Ishikawa (cell line): ENCODE data around the gene SLIT3.

Experiments
- EP300 ChIP-seq: IDR thresholded peaks from 2 replicates; pipeline ENCODE4 v1.6.1; 2012; ENCODE audit warnings: borderline replicate concordance
- RAD21 ChIP-seq: IDR thresholded peaks from 2 replicates; pipeline ENCODE4 v1.6.1; 2012; ENCODE audit warnings: low read depth
- YY1 ChIP-seq: IDR thresholded peaks from 2 replicates; pipeline ENCODE4 v1.6.1; 2012; ENCODE audit warnings: low read depth
- TF ChIP-seq, protein P1 (sequence below): IDR thresholded peaks from 2 replicates; pipeline ENCODE4 v1.6.1; 2012; ENCODE audit warnings: low read depth, mild to moderate bottlenecking

DNA sequence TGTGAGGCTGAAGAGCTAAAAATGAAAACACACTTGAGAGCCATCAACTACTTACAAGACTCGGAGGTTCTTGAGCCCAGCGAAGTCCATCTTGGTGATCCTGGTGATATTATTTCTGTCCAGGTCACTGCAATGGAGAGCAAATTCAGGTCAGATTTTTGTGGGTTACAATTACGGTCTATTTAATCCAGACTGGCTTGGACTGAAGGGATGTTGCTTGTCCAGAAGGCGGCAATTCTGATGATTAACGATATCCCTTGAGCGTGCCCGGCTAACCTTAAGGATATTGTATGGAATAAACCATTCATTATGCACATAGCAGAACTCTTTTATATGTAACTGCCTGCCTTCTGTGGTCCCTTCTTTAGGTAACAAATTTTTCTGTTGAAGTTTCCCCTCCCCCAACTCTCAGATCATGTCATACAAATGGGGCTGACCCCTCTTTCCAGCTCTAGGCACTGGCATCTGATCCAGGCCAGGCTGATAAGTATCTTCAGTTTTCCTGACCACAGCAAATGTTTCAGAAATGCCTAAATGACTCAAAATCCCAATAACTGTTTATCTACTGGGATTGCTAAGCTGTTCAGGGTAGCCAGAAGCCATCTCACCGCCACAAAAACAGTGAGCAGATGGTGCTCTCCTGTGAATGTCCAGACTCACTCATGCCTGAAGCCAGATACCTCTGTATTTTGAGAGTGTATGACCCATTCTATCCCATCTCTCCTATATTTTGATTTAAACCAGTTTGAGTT, 49.4 kb downstream of the SLIT3 start:
- TF ChIP-seq YY1 (no peak), RAD21 (no peak), EP300 (no peak)
- TF ChIP-seq, protein P1, sequence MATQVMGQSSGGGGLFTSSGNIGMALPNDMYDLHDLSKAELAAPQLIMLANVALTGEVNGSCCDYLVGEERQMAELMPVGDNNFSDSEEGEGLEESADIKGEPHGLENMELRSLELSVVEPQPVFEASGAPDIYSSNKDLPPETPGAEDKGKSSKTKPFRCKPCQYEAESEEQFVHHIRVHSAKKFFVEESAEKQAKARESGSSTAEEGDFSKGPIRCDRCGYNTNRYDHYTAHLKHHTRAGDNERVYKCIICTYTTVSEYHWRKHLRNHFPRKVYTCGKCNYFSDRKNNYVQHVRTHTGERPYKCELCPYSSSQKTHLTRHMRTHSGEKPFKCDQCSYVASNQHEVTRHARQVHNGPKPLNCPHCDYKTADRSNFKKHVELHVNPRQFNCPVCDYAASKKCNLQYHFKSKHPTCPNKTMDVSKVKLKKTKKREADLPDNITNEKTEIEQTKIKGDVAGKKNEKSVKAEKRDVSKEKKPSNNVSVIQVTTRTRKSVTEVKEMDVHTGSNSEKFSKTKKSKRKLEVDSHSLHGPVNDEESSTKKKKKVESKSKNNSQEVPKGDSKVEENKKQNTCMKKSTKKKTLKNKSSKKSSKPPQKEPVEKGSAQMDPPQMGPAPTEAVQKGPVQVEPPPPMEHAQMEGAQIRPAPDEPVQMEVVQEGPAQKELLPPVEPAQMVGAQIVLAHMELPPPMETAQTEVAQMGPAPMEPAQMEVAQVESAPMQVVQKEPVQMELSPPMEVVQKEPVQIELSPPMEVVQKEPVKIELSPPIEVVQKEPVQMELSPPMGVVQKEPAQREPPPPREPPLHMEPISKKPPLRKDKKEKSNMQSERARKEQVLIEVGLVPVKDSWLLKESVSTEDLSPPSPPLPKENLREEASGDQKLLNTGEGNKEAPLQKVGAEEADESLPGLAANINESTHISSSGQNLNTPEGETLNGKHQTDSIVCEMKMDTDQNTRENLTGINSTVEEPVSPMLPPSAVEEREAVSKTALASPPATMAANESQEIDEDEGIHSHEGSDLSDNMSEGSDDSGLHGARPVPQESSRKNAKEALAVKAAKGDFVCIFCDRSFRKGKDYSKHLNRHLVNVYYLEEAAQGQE: no peak
